ENCODE data around the gene CC2D2A.
"Not testable (repeated sequence)": the region's sequence is repeated elsewhere in the genome, so short reads cannot be mapped to it uniquely, and the experiment has no call there.

Gene CC2D2A

DNA sequence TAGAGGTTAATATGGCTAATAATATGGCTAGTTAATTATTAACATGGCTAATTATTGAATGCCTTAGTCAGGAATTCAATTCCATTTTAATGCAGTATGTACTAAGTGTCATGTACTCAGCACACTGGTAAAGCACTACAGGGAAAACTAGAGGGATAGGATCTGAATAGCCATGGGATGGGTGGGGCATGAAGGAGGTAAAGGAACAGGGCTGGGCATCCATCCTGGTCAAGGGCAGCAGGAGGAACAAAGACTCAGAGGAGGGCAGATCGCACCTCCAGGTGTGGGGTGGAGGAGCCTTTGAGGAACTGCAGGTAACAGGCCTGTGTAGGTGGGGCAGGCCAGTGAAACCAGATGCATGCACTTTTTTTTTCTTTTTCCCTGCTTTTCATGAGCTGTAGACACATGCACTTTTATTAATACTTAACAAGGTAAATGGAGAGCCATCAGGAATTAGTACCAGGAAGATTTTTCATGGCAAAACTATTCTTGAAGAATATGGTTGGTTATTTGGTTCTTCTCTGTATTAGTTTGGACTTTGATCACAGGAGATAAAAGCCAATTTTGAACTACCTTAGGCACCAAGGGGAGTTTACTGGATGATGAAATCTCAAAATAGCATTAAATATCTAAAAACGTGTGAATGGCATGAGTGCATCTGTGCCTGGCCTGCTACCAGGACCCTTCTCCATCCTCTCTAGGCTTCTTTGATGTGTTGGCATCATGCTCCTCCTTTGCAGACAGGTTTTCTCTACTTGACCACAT, 88.3 kb downstream of the CC2D2A start:
- no peak for DNase-seq (ENCODE audit: low spot score)

DNA sequence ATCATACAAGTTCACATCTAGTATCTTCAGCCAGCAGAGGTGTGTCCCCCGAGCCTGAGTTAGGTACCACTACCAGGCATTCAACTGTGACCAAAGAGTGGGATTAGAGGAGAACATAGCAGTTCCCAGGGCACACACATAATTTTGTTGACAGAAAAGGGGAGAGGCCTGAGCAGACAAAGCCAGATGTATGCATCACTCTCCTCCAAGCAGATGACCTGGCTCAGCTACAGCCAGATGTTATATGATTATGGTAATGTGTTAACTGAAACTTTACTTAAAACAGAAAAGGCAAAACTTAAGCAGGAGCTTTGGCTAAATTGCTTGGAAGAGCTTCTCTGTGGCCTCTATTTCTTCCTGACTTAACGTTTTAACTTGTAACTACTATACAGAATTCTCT, 88.9 kb downstream of the CC2D2A start:
- no peak for DNase-seq (ENCODE audit: low spot score)

DNA sequence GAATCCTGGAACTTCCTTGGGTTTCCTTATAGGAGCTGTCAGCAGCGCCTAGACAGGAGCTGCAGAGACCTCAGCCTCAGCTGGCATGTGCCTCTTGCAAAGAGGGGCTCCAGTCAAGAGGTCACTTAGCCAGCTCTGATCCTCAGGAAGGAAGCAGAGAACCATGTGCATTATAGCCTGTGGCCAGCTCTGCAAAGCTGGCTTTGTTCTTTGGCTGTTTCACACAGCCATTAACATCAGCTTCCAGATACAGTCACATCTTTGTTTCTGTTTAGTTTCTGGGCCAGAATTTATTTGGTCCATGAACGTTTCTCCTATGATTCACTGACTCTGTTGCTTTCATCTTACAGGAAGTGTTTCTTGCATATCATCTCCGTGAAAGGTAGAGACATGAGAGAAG, 92.4 kb downstream of the CC2D2A start:
- no peak for DNase-seq (ENCODE audit: low spot score)

DNA sequence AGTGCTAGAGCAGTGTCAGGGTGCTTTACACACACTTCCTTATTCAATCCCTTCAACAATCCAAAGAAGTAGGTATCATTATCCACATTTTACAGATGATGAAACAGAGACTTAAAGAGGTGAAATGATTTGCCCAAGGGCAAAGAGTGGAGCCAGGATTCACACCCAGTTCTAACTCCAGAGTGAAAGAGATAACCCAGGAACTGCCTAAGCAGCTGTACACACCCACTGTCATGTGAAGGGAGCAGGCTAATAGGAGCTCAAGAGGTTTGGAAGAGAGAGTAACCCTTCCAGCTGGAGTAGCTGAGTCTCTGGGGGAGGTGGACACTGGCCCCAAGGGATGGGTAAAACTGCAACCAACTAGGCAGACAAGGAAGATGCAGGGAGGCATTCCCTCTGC, 92.9 kb downstream of the CC2D2A start:
- no peak for DNase-seq (ENCODE audit: low spot score)

DNA sequence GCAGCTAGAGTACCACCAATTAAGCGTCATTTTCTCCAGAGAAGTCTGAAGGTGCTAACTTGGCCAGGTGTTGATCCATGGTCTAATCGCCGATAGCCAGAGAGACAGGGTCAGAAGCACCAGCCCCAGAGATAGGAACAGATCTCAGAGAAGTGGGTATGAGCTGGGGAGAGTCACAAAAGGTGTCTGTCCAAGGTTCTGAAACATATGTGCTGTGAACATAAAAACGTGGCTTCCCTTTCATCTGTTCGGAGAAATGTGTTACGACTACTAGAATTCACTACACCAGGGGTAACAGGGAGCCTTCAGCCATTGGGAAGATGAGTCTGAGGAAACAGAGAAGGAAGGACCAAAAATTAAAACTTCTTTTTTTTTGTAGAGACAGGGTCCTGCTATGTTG, 94.2 kb downstream of the CC2D2A start:
- no peak for DNase-seq (ENCODE audit: low spot score)

DNA sequence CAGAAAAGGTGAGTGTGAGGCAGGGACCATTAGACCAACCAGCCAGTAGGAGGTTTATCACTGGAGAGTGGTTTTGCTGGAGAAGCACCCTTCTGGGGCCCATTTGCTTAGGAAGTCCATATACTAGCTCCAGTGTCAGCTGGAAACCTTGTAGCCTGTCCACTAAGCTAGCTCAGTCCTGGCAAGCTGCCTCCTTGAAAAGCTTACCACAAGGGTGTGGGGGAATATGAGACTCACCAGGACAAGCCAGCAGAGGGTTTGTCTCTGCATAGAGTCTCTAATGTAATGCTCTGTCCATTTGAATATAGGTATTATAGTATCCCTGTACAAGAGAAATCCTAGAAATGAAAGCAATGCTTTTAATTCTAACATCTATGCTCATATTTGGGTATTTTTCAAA, 99.1 kb downstream of the CC2D2A start:
- DNase-seq (ENCODE audit: low spot score), result no peak

DNA sequence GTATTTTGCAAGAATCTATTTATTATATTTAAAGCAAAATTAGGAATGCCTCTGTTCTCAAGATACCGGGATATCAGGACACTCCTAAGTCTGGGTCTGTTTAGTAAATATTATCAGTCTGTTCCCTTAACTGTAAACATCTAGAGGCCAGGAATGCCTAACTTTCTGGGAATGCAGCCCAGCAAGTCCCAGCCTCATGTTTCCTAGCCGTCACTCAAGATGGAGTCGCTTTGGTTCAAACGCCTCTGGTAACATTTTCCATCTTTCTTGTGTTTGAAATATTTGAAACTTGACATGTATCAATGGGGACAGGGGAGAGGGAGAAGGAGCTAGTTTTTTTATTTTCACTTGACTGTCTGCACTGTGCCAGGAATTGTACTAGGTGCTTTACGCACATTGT, 100.1 kb downstream of the CC2D2A start:
- DNase-seq (ENCODE audit: low spot score), result no peak

DNA sequence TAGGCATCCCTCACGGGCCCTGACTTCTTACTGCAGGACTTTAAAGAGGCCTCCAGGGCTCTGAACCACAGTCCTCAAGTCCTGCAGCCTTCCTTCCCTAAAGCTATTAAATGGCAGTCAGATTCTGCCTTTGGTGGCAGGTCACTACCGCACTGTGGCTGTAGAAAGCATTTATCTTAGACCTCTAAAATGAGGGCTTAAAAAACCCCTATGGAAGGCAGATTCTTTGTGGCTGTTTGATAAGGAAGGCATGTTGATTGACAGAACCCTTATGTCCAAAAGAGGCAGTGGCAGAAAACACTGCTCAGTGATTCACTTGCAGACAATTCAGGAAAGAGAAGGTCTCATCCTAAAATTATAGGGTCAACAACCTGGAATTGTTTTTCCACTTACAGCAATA, 106.3 kb downstream of the CC2D2A start:
- DNase-seq (ENCODE audit: low spot score), result no peak

DNA sequence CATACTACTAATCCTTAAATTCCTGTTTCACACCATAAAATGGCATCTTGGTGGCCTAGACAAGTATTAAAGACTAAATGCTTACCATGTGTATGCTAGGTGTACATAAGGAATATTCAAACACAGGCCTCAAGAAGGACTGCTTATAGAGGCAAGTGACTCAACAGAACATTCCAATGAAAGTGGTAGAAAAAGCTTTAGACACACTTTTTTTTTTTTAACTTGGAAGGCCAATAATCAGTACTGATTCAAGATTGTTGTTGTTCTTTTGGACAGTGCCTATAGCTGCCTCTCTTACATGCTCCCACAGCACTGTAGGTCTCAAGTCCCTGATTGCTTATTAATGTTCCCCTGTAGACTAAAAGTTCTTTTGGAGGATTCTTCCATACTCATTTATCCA, 107.8 kb downstream of the CC2D2A start:
- DNase-seq (ENCODE audit: low spot score), result no peak

DNA sequence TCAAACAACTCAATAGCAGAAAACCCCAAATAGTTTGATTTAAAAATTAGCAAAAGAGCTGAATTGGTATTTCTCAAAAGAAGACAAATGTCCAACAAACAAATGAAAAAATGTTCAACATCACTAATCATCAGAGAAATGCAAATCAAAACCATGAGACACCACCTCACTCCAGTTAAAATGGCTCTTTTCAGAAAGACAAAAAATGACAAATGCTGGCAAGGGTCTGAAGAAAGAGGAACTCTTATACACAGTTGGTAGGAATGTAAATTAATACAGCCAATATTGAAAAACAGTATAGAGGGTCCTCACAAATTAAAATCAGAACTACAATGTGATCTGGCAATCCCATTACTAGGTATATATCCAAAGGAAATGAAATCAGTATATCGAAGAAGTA, 115.1 kb downstream of the CC2D2A start:
- DNase-seq (ENCODE audit: low spot score), result no peak

DNA sequence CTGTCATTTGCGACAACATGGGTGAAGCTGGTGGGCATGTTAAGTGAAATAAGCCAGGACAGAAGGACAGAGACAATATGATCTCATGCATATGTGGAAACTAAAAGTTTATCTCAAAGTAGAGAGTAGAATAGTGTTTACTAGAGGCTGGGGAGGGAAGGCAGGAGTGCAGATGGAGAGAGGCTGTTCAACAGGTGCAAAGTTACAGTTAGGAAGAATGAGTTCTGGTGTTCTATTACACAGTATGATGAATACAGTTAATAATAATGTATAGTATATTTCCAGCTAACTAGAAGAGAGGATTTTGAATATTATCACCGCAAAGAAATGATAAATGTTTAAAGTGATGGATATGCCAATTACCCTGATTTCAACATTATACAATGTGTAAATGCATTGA, 115.6 kb downstream of the CC2D2A start:
- DNase-seq (ENCODE audit: low spot score), result no peak

DNA sequence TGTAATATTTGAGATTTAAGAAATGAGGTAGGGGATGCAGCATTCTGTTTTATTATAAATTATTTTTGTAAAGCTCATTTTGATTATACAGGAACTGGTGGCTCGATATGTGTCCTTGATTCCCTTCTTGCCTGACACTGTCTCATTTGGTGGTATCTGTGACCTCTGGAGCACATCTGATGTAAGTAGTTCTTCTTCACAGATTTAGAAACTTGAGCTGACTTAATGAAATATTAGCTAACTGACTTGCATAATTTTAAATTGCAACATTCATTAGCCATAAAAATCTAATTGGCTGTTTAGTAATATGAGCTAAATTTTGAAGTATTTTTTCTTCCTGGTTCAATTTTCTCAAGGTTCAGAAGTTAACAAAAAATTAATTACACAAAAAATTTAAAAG, 116.4 kb downstream of the CC2D2A start:
- DNase-seq (ENCODE audit: low spot score), result no peak

DNA sequence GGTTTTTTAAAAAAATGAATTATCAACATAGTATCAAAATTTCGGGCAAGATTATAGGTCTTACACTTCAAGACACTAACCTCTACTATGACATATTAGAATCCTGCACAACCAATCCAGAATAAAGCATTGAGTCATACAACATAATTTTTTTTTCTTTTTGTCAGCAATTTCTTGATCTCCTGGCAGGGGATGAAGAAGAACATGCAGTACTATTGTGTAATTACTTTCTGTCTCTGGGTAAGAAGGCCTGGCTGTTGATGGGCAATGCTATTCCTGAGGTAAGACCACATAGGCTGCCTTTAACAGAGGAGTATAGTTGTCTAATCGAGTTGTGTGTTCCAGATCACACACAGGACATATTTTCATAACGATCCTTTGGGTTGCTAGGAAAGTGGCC, 118.0 kb downstream of the CC2D2A start:
- DNase-seq (ENCODE audit: low spot score), result no peak

DNA sequence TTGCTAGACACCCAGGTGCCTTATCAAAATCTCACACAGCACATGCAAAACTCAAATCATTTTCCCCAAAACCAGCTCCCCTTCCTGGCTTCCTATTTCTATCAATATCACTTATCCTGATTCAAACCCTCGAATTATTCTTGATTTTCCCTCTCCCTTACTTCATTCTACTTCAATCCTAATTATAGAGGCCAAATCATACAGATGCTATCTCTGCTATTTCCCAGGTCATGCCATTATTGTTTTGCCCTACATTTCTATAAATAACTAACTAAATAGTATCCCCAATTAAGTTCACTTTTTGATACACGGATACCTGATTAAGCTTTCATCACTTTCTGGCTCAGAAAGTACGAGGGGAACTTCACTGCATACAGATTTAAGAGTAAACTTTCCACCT, 123.1 kb downstream of the CC2D2A start:
- DNase-seq (ENCODE audit: low spot score), result no peak

DNA sequence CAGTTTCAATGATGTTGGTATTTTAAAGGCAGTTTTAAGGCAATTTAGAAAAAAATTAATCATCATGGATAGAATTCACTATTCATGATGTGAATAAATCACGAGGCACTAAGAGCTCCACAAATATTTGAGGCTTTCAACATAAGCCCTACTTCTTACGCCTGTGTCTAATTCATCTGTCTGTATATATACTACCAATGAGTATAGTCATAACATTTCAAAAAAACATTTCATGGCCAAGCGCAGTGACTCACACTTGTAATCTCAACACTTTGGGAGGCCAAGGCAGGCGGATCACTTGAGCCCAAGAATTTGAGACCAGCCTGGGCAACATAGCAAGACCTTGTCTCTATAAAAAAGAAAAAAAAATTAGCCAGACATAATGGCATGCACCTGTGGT, 129.0 kb downstream of the CC2D2A start:
- no peak for DNase-seq (ENCODE audit: low spot score)

DNA sequence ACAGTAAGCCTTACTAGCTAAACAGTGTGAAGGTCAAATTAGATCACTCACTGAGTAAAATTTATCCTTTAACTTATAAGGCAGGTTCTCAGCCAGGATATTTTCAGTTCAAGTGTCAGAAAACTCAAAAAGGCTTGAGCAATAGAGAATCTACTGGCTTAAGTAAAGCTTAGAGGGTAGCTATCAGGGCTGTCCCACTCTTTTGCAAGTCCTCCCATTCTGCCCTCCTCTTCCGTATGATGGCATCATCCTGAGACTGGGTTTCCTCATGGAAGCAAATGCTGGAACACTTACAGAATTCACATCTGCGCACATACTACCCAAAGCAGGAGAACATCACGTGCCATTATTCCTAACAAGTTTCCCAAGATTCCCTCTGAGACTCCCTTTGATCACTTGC, 130.5 kb downstream of the CC2D2A start:
- DNase-seq (ENCODE audit: low spot score), result no peak

DNA sequence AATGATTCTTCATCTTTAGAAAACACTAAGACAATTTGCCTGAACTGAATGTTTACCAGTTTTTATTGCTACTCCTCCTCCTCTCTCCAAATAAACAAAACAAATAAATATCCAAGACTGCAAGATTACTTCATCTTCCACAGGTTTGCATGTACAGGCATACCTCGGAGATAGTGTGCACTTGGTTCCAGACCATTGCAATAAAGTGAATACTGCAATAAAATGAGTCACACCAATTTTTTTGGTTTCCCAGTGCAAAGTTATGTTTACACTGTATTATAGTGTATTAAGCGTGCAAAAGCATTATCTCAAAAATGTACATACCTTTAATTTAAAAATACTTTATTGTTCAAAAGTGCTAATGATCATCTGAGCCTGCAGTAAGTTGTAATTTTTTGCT, 132.2 kb downstream of the CC2D2A start:
- no peak for DNase-seq (ENCODE audit: low spot score)

DNA sequence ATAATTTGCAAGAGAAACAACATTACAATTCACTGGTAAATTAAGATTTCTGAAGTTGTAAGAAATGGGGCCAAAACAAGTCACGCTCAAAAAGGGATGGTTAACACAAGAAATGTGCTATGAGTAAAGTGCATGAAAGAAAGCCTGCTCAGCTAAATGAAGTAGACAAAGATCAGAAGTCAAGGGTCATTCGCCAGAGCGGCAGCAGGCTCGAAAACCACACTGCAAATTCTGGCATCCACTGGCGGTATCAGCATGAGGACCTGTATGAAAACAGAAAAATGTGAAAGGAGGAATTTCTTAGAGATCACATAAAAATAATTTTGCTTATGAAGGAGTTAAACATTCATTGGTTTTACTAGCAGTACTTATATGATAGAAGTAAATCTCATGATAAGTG, 135.9 kb downstream of the CC2D2A start:
- DNase-seq (ENCODE audit: low spot score), result no peak

DNA sequence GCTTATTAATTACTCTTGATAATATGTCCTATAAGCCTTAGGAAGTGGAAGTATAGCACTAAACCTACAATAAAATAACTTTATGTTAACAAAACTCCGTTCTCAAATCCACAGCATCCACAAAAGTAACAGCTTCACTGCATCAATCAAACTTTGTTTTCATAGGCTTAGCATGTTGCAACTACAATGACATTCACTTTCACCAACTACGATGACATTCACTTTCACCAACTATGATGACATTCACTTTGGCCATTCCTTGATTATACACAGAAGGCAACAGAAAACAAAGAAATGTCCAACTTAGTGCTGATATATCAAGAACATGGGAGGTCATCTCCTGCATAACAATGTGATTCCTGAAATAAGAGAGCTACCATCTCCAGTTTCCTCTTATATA, 141.2 kb downstream of the CC2D2A start:
- no peak for DNase-seq (ENCODE audit: low spot score)

DNA sequence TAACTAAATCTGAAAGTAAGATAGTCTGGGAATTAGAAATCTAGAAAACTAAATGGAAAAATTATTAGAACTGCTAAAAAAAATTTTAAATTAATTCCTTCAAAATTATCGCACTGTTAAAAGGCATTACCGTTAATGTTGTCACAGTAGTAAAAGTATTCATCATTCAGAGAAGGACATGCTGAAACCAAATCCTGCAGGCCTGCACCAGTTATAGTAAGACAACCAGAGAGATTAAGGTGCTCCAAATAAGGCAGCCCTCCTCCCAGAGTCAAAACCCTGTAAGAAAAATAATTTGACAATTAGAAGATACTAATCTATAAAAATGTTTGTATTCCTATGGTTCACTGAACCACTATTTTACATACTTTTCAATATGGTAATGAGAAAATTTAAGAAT, 142.5 kb downstream of the CC2D2A start:
- no peak for DNase-seq (ENCODE audit: low spot score)

DNA sequence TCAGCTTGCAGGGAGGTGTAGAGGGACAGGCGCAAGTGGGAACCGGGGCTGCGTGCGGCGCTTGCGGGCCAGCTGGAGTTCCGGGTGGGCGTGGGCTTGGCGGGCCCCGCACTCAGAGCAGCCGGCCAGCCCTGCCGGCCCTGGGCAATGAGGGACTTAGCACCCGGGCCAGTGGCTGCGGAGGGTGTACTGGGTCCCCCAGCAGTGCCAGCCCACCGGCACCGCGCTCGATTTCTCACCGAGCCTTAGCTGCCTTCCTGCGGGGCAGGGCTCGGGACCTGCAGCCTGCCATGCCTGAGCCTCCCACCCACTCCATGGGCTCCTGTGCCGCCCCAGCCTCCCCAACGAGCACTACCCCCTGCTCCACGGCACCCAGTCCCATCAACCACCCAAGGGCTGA, 145.2 kb downstream of the CC2D2A start:
- DNase-seq (ENCODE audit: low spot score), result not testable (repeated sequence)

DNA sequence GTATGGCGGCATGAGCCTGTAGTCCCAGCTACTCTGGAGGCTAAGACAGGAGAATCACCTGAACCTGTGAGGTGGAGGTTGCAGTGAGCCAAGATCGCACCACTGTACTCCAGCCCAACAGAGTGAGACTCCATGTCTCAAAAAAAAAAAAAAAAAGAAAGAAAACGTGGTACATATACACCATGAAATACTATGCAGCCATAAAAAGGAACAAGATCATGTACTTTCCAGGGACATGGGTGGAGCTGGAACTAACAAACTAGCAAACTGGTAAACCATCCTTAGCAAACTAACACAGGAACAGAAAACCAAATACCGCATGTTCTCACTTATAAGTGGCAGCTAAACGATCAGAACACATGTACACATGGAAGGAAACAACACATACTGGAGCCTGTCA, 147.7 kb downstream of the CC2D2A start:
- not testable (repeated sequence) for DNase-seq (ENCODE audit: low spot score)

DNA sequence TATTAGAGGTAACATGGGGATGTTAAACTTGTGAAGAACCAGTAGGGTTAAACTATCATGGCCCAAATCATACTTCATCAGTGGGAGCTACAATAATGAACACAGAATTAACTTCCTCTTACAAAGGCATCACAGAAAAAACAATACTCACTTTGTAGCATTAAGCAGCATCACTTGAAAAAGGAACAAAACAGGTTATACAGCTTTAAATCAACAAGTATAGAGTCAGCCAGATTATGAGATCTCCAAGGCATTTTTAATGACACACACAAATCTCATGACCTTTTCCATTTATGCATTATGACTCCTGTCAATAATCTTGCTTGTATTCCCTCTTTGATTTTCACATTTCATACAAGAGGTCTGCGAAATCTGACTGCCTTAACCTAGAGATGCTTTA, 167.1 kb downstream of the CC2D2A start:
- no peak for DNase-seq (ENCODE audit: low spot score)

DNA sequence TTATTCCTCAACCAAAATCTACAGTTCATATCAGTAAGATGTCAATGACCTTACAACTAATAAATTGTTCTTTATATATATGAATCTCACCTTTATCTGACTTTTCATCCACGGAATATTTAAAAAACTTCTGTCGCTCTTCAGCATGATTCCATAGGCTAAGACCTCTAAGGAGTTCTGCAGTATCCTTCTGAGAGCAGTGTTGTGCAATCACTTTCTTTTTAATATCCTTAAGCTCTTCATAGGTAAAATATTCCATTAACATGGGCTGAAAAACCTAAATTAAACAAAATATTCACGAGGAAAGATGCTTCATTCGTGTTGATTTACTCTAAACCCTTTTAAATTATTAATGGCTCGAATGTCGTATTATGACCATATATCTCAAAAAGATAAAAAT, 168.7 kb downstream of the CC2D2A start:
- DNase-seq (ENCODE audit: low spot score), result no peak

DNA sequence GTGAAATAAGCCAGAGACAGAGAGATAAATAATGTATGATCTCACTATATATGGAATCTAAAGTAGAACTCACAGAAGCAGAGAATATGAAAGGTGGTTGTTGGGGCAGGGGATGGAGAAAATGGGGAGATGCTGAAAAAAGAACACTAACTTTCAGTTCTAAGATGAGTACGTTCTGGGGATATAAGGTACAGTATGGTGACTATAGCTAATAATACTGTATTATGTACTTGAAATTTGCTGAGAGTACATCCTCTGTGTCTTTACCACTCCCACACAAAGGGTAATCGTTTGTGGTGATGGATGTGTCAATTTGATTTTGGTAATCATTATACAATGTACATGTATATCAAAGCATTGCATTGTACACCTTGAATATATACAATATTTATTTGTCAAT, 178.9 kb downstream of the CC2D2A start:
- no peak for DNase-seq (ENCODE audit: low spot score)
